OCI-LY1 (cell line): ENCODE data around the gene ADAMTS14.

Experiments
- H2AFZ ChIP-seq: fragments of 200-600 bp; sonication (generic), shearing (Covaris generic); 2 replicates; pipeline ENCODE4 v1.6.0; 2014; ENCODE audit warnings: antibody characterized with exemption, mild to moderate bottlenecking, low read length
- H3F3A ChIP-seq: fragments of 200-600 bp; sonication (generic), shearing (Covaris generic); 2 replicates; pipeline ENCODE4 v1.6.0; 2014; ENCODE audit warnings: mild to moderate bottlenecking, antibody characterized with exemption, low read length, moderate library complexity; ENCODE audit not compliant: insufficient read depth
- H3K27ac ChIP-seq: fragments of 200-600 bp; sonication (generic); 2 replicates; pipeline ENCODE4 v1.5.1; 2014; ENCODE audit warnings: low read length, mixed run types, mild to moderate bottlenecking, low read depth; ENCODE audit not compliant: poor library complexity, severe bottlenecking
- H3K27me3 ChIP-seq: fragments of 200-600 bp; sonication (generic); 2 replicates; pipeline ENCODE4 v1.6.0; 2014; ENCODE audit warnings: antibody characterized with exemption, mild to moderate bottlenecking, low read length, moderate library complexity; ENCODE audit not compliant: insufficient read depth
- H3K36me3 ChIP-seq: fragments of 200-600 bp; sonication (generic); 2 replicates; pipeline ENCODE4 v1.6.1; 2014; ENCODE audit warnings: mild to moderate bottlenecking, antibody characterized with exemption, low read length, moderate library complexity, mixed read lengths; ENCODE audit not compliant: insufficient read depth
- H3K4me1 ChIP-seq: fragments of 200-600 bp; sonication (generic); 2 replicates; pipeline ENCODE4 v1.5.1; 2014; ENCODE audit warnings: mild to moderate bottlenecking, low read length, moderate library complexity; ENCODE audit not compliant: insufficient read depth, severe bottlenecking
- H3K4me2 ChIP-seq: fragments of 200-600 bp; sonication (generic), shearing (Covaris generic); 2 replicates; pipeline ENCODE4 v1.6.1; 2014; ENCODE audit warnings: low read length
- H3K4me3 ChIP-seq: fragments of 200-600 bp; sonication (generic); 2 replicates; pipeline ENCODE4 v1.5.1; 2014; ENCODE audit warnings: low read length, low read depth, mild to moderate bottlenecking, mixed read lengths; ENCODE audit not compliant: poor library complexity, severe bottlenecking
- H3K79me2 ChIP-seq: fragments of 200-600 bp; shearing (Covaris generic); 2 replicates; pipeline ENCODE4 v1.6.1; 2016; ENCODE audit warnings: mixed run types, low read length, mixed read lengths; ENCODE audit not compliant: insufficient read depth
- H3K9ac ChIP-seq: fragments of 200-600 bp; sonication (generic), shearing (Covaris generic); 2 replicates; pipeline ENCODE4 v1.6.1; 2014; ENCODE audit warnings: mild to moderate bottlenecking, low read length, mixed read lengths
- H3K9me2 ChIP-seq: fragments of 200-600 bp; sonication (generic), shearing (Covaris generic); 2 replicates; pipeline ENCODE4 v1.6.1; 2014; ENCODE audit warnings: low read depth, mild to moderate bottlenecking, low read length, mixed read lengths
- H3K9me3 ChIP-seq: fragments of 200-600 bp; shearing (Covaris generic); 2 replicates; pipeline ENCODE4 v1.6.1; 2014; ENCODE audit warnings: low read length, mixed read lengths
- H4K20me1 ChIP-seq: fragments of 200-600 bp; sonication (generic), shearing (Covaris generic); 2 replicates; pipeline ENCODE4 v1.6.0; 2016; ENCODE audit warnings: mild to moderate bottlenecking, low read length; ENCODE audit not compliant: insufficient read depth
- CTCF ChIP-seq: fragments of 200-600 bp; sonication (generic), shearing (Covaris generic); IDR thresholded peaks from 2 replicates; pipeline ENCODE4 v1.5.1; 2017; ENCODE audit warnings: mild to moderate bottlenecking, antibody characterized with exemption, low read length, moderate library complexity, mixed read lengths
- EZH2 ChIP-seq: fragments of 200-600 bp; sonication (generic), shearing (Covaris generic); IDR thresholded peaks from 2 replicates; pipeline ENCODE4 v1.8.0; 2017; ENCODE audit warnings: borderline replicate concordance, mixed run types, mild to moderate bottlenecking, antibody characterized with exemption, low read length, moderate library complexity, mixed read lengths

The ADAMTS14 gene

DNA sequence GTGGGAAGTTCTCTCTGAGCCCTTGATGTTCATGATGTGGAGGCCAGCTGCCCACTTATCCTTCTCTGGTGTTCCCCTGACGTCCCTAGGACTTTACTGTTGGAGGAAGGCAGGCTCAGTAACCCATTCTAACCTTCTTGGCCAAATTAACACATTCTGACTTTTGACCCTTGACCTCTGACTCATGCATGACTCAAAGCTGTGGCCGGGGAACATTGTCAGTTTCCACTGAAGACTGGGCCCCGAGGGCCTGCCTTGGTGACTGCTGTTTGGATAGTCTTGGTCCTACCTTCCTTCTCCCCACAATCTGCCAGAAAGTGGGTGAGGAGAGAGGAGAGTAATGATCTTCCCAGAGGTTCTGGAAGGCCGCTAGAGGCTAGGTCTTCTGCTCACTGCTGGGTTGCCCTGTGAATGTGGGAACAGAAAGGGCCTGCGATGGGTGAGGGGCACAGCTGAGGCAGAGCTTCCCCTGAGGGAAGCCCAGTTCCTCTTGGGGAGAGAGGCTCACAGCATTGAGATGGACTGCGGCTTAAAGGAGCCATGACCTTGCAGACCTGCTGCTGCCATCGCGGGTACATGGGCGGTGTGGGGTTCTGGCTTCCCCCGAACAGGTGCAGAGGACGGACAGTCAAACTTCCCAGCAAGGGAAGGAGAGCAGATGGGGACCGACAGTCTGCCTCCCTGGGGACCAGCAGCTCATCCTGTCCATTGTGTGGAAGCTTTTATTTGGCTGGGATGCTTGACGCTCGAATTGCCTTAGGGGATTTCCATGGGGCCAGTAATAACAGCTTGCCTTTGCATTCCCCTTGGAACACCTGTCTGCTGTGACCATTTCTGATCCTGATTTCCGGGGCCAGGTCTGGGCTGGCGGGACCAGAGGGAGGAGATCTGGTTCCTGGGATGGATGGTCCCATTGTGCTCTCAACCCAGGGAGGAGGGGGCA, 43.8 kb downstream of the ADAMTS14 start:
- Histone ChIP-seq H3F3A (no peaks in the 10 kb centered on the region), H2AFZ (no peak overlapping the region), H3K79me2 (no peaks in the 10 kb centered on the region), H3K4me2 (no peak overlapping the region), H3K9me3 (no peaks in the 10 kb centered on the region), H3K36me3 (no peaks in the 10 kb centered on the region), H3K4me3 (no peak overlapping the region), H3K4me1 (no peaks in the 10 kb centered on the region), H3K27ac (no peak overlapping the region), H3K9me2 (no peaks in the 10 kb centered on the region), H3K9ac (no peak overlapping the region), H3K27me3 (peaks cover 14% of the 10 kb centered on the region; the same call in 1 of the 2 replicates), H4K20me1 (no peaks in the 10 kb centered on the region)
- TF ChIP-seq CTCF (no peak), EZH2 (no peak)

- H3K9me2 ChIP-seq, result no peaks in the 10 kb centered on the region
- no peaks in the 10 kb centered on the region for H3F3A ChIP-seq
- H3K79me2 ChIP-seq, result no peaks in the 10 kb centered on the region
- no peak overlapping the region for H3K9ac ChIP-seq
- no peak overlapping the region for H3K4me3 ChIP-seq
- H3K4me1 ChIP-seq, result no peaks in the 10 kb centered on the region
- no peaks in the 10 kb centered on the region for H3K9me3 ChIP-seq
- H4K20me1 ChIP-seq, result no peaks in the 10 kb centered on the region
- TF ChIP-seq CTCF (no peak), EZH2 (no peak)
- no peaks in the 10 kb centered on the region for H3K36me3 ChIP-seq
- H3K27ac ChIP-seq, result no peak overlapping the region
- 0 out of 2 replicates have a peak, but pooled peaks cover 5% of the 10 kb centered on the region for H3K27me3 ChIP-seq
- H3K4me2 ChIP-seq, result no peak overlapping the region
- H2AFZ ChIP-seq, result no peak overlapping the region
These were observed 50.6 kb downstream of the ADAMTS14 start for GRCh38 chr10:70722820-70723424.

GRCh38 chr10:70723771-70724170, 51.5 kb downstream of the ADAMTS14 start:
- Histone ChIP-seq H3K4me1 (no peaks in the 10 kb centered on the region), H3K4me2 (no peak overlapping the region), H3K9ac (no peak overlapping the region), H3F3A (no peaks in the 10 kb centered on the region), H3K27ac (no peak overlapping the region), H3K27me3 (0 out of 2 replicates have a peak, but pooled peaks cover 5% of the 10 kb centered on the region), H4K20me1 (no peaks in the 10 kb centered on the region), H3K36me3 (no peaks in the 10 kb centered on the region), H3K9me3 (no peaks in the 10 kb centered on the region), H2AFZ (no peak overlapping the region), H3K9me2 (no peaks in the 10 kb centered on the region), H3K79me2 (no peaks in the 10 kb centered on the region), H3K4me3 (no peak overlapping the region)
- no peak for TF ChIP-seq CTCF
- TF ChIP-seq EZH2, result no peak
